Epithelial cell of esophagus (primary cell): ENCODE measurements around the gene SH2D3C.

Source experiments
- DNase-seq: peaks from one replicate; pipeline ENCODE4 v3.0.0; 2010; ENCODE audit warnings: low read depth
- H3K4me3 ChIP-seq: 2 replicates; pipeline ENCODE4 v1.5.1; 2011; ENCODE audit warnings: mild to moderate bottlenecking, low read length, control low read depth
- CTCF ChIP-seq: IDR thresholded peaks from 2 replicates; pipeline ENCODE4 v1.5.1; 2011; ENCODE audit warnings: low read depth, mild to moderate bottlenecking, low read length, control low read depth, inconsistent platforms; ENCODE audit not compliant: insufficient read depth; ENCODE audit errors: missing control alignments

The SH2D3C gene

GRCh38 chr9:127698386-127698785 is 80.1 kb downstream of the SH2D3C start:
- no peak for TF ChIP-seq CTCF
- no peak overlapping the region for H3K4me3 ChIP-seq

GRCh38 chr9:127697575-127697974 is 80.9 kb downstream of the SH2D3C start:
- no peak overlapping the region for H3K4me3 ChIP-seq
- no peak for TF ChIP-seq CTCF
- DNase-seq: no peak

More at GRCh38 chr9:127698386-127698785, 80.1 kb downstream of the SH2D3C start:
- no peak for DNase-seq

GRCh38 chr9:127694890-127695720 is 83.4 kb downstream of the SH2D3C start:
- TF ChIP-seq CTCF: no peak
- DNase-seq: no peak
- H3K4me3 ChIP-seq: no peak overlapping the region

- TF ChIP-seq CTCF: no peak
- no peak for DNase-seq
- H3K4me3 ChIP-seq: no peak overlapping the region
These were observed 84.8 kb downstream of the SH2D3C start for GRCh38 chr9:127693697-127694096.

GRCh38 chr9:127693143-127693542 is 85.3 kb downstream of the SH2D3C start:
- no peak overlapping the region for H3K4me3 ChIP-seq
- no peak for TF ChIP-seq CTCF
- no peak for DNase-seq

- no peak overlapping the region for H3K4me3 ChIP-seq
- DNase-seq: no peak
- TF ChIP-seq CTCF: no peak
These were observed 86.4 kb downstream of the SH2D3C start for GRCh38 chr9:127692071-127692470.

GRCh38 chr9:127690735-127691134 is 87.7 kb downstream of the SH2D3C start:
- no peak for DNase-seq
- TF ChIP-seq CTCF: no peak
- no peak overlapping the region for H3K4me3 ChIP-seq
